Gastroesophageal sphincter (tissue), 4 donors: ENCODE data around the gene CDKN3. TPM values are rescaled to one million over a fixed set of nuclear protein-coding genes. Genes with fewer than 3 reads are reported as not detected.
"Not testable (repeated sequence)": the region's sequence is repeated elsewhere in the genome, so short reads cannot be mapped to it uniquely, and the experiment has no call there.

ENCODE experiments used
- ATAC-seq: fragments of 150-250 bp; one replicate; pipeline ENCODE4 v1.9.1; 2016; ENCODE audit warnings: mild to moderate bottlenecking, moderate library complexity
- H3K27ac ChIP-seq, 4 donors: fragments of 200-600 bp; sonication (generic) in 3 of 4; 1 replicate in 3 of 4; 2 replicates in 1 of 4; pipeline ENCODE4 v1.5.1; 2016 to 2019
- H3K27me3 ChIP-seq: fragments of 200-600 bp; sonication (generic); one replicate; pipeline ENCODE4 v1.5.1; 2019
- H3K36me3 ChIP-seq, 2 donors: fragments of 200-600 bp; sonication (generic); one replicate each; pipeline ENCODE4 v1.5.1; 2019; ENCODE audit warnings: control low read depth in 1 of 2
- H3K4me1 ChIP-seq, 3 donors: fragments of 200-600 bp; sonication (generic); 1 replicate in 2 of 3; 2 replicates in 1 of 3; pipeline ENCODE4 v1.5.1; 2016 to 2019; ENCODE audit warnings: control low read depth in 2 of 3
- H3K4me3 ChIP-seq, 2 donors: fragments of 200-600 bp; sonication (generic); one replicate each; pipeline ENCODE4 v1.5.1; 2019; ENCODE audit warnings: mild to moderate bottlenecking in 1 of 2, moderate library complexity in 1 of 2
- H3K9me3 ChIP-seq, 3 donors: fragments of 200-600 bp; sonication (generic); one replicate each; pipeline ENCODE4 v1.5.1; 2017 to 2019; ENCODE audit warnings: control low read depth in 2 of 3
- CTCF ChIP-seq, 4 experiments: fragments of 200-600 bp in 2 of 4; fragments of 450-650 bp in 2 of 4; sonication (generic) in 1 of 4; IDR thresholded peaks; one replicate each; pipeline ENCODE4 v1.5.1; 2017 to 2019; ENCODE audit warnings: antibody characterized with exemption in 4 of 4, mild to moderate bottlenecking in 2 of 4, moderate library complexity in 2 of 4
- EP300 ChIP-seq: sonication (generic); formaldehyde crosslinking; IDR thresholded peaks from one replicate; pipeline ENCODE4 v1.6.1; 2017; ENCODE audit warnings: antibody characterized with exemption, mild to moderate bottlenecking
- POLR2A ChIP-seq, 2 donors: fragments of 450-650 bp; IDR thresholded peaks; one replicate each; pipeline ENCODE4 v1.6.1; 2017; ENCODE audit warnings: antibody characterized with exemption in 2 of 2, mild to moderate bottlenecking in 2 of 2, moderate library complexity in 1 of 2
- POLR2AphosphoS5 ChIP-seq: sonication (generic); formaldehyde crosslinking; IDR thresholded peaks from one replicate; pipeline ENCODE4 v1.6.1; 2017; ENCODE audit warnings: antibody characterized with exemption
- WGBS, 2 donors: methylation state at CpG; one replicate each; pipeline ENCODE4 v1.1.5; 2018; ENCODE audit warnings: low coverage in 1 of 2; 5-methylcytosine and 5-hydroxymethylcytosine counted together
- total RNA-seq, 4 donors: library from RNA; depleted of rRNA; stranded (reverse); fragments of >200 nt; gene quantifications; one replicate each; pipeline ENCODE4 v1.1.0, GENCODE V29; 2016

The CDKN3 gene
- total RNA-seq, 4 donors from 2014 or later: 2.0 to 3.1 (median 3.0) TPM; not detected in 1

- no peaks in the 10 kb centered on the region for H3K27me3 ChIP-seq
- no peak overlapping the region for H3K4me3 ChIP-seq
- no peak for TF ChIP-seq POLR2AphosphoS5
- no peak for TF ChIP-seq POLR2A (IDR thresholded peaks at IDR 0.05)
- no peak for TF ChIP-seq CTCF (IDR thresholded peaks at IDR 0.05)
- TF ChIP-seq EP300: no peak
- H3K36me3 ChIP-seq: peaks cover 2 to 58% of the 10 kb centered on the region in 2 donors
- H3K27ac ChIP-seq: no peak overlapping the region
- no peaks in the 10 kb centered on the region for H3K4me1 ChIP-seq
- H3K9me3 ChIP-seq: no peaks in the 10 kb centered on the region
- no peak for ATAC-seq
- 64 to 88% methylated on average over 2 of the region's 2 CpGs for WGBS, 2 donors
These were observed 28.3 kb downstream of the CDKN3 start for GRCh38 chr14:54425068-54425467.

GRCh38 chr14:54425537-54426274 lies 28.9 kb downstream of the CDKN3 start:
- no peak for ATAC-seq
- H3K36me3 ChIP-seq: peaks cover 5 to 64% of the 10 kb centered on the region in 2 donors

GRCh38 chr14:54427871-54428270 lies 31.1 kb downstream of the CDKN3 start:
- Histone ChIP-seq H3K9me3 (no peaks in the 10 kb centered on the region), H3K36me3 (peaks cover 5 to 75% of the 10 kb centered on the region in 2 donors), H3K4me3 (no peak overlapping the region), H3K27me3 (no peaks in the 10 kb centered on the region), H3K4me1 (peaks cover 0 to 4% (median 0%) of the 10 kb centered on the region in 3 donors), H3K27ac (no peak overlapping the region)
- ATAC-seq: no peak
- WGBS, 2 donors: 56 to 80% methylated on average over 2 to 3 of the region's 3 CpGs
- TF ChIP-seq POLR2A (IDR thresholded peaks at IDR 0.05) (no peak), POLR2AphosphoS5 (no peak), EP300 (no peak), CTCF (IDR thresholded peaks at IDR 0.05) (no peak)

More at GRCh38 chr14:54425537-54426274, 28.9 kb downstream of the CDKN3 start:
- 68 to 73% methylated on average over 3 of the region's 3 CpGs for WGBS, 2 donors
- no peaks in the 10 kb centered on the region for H3K27me3 ChIP-seq
- no peak for TF ChIP-seq CTCF (IDR thresholded peaks at IDR 0.05)
- no peak for TF ChIP-seq POLR2A (IDR thresholded peaks at IDR 0.05)
- no peak for TF ChIP-seq POLR2AphosphoS5
- no peak for TF ChIP-seq EP300
- H3K4me3 ChIP-seq: no peak overlapping the region
- H3K9me3 ChIP-seq: no peaks in the 10 kb centered on the region
- H3K4me1 ChIP-seq: no peaks in the 10 kb centered on the region
- H3K27ac ChIP-seq: no peak overlapping the region

- Histone ChIP-seq H3K27me3 (no peaks in the 10 kb centered on the region), H3K36me3 (peaks cover 5 to 75% of the 10 kb centered on the region in 2 donors), H3K9me3 (no peaks in the 10 kb centered on the region), H3K4me3 (no peak overlapping the region), H3K4me1 (peaks cover 0 to 11% (median 0%) of the 10 kb centered on the region in 3 donors), H3K27ac (no peak overlapping the region)
- TF ChIP-seq POLR2A (IDR thresholded peaks at IDR 0.05) (no peak), POLR2AphosphoS5 (no peak), CTCF (IDR thresholded peaks at IDR 0.05) (no peak), EP300 (no peak)
- no peak for ATAC-seq
- WGBS, 2 donors: 89 to 100% methylated on average over 2 of the region's 2 CpGs
These were observed 31.7 kb downstream of the CDKN3 start for GRCh38 chr14:54428527-54428926.

- H3K9me3 ChIP-seq: no peaks in the 10 kb centered on the region
- TF ChIP-seq POLR2A (IDR thresholded peaks at IDR 0.05) (no peak), EP300 (no peak)
- H3K27ac ChIP-seq: no peak overlapping the region
- no peak overlapping the region for H3K4me3 ChIP-seq
- H3K27me3 ChIP-seq: no peaks in the 10 kb centered on the region
- H3K36me3 ChIP-seq: peaks cover 0 to 13% of the 10 kb centered on the region in 2 donors
- 60 to 78% methylated on average over 4 of the region's 4 CpGs for WGBS, 2 donors
- peaks cover 6 to 71% (median 8%) of the 10 kb centered on the region in 3 donors for H3K4me1 ChIP-seq
- no peak for ATAC-seq
These were observed 38.7 kb downstream of the CDKN3 start for GRCh38 chr14:54435500-54435981.

- H3K4me1 ChIP-seq: peaks cover 6 to 74% (median 8%) of the 10 kb centered on the region in 3 donors
- not testable (repeated sequence) for ATAC-seq, H3K36me3 ChIP-seq, H3K4me3 ChIP-seq, H3K27ac ChIP-seq, H3K27me3 ChIP-seq, H3K9me3 ChIP-seq
- 91 to 95% methylated on average over 2 to 4 of the region's 4 CpGs for WGBS, 2 donors
These were observed 41.1 kb downstream of the CDKN3 start for GRCh38 chr14:54437954-54438353.
